ENCODE measurements around the gene CRISP2. TPM values are rescaled to one million over a fixed set of nuclear protein-coding genes. Genes with fewer than 3 reads are reported as not detected.

CRISP2 gene
- total RNA-seq, 2 donors from 2014 or later = not detected

Other genes starting within 250 kb of the CRISP2 start
- not detected for gene GLYATL3, start 213.6 kb downstream of the CRISP2 start, total RNA-seq
- gene C6orf141, start 162.9 kb downstream of the CRISP2 start, total RNA-seq = under 1 TPM in 1 of 2 donors, not detected in 1; 0.35 TPM
- not detected for gene RHAG, start 76.7 kb downstream of the CRISP2 start, total RNA-seq
- gene CRISP3, start 30.8 kb upstream of the CRISP2 start, total RNA-seq = not detected
- not detected for gene PGK2, start 73.7 kb upstream of the CRISP2 start, total RNA-seq
- not detected for gene CRISP1, start 153.0 kb upstream of the CRISP2 start, total RNA-seq

All from activated naive CD4-positive, alpha-beta T cell treated with anti-CD3 and anti-CD28 coated beads, Interleukin-2, amount 50 U/mL, for 72 hours (primary cell).